GM21526 (cell line): ENCODE data around the gene STARD5.
A peak's percentile ranks its signal among the peaks of the same experiment; 100 is the strongest.
"Not testable (repeated sequence)": the region's sequence is repeated elsewhere in the genome, so short reads cannot be mapped to it uniquely, and the experiment has no call there.

Experiments used
- ATAC-seq: cut with Tn5 transposase; IDR thresholded peaks from one replicate; pipeline ENCODE4 v1.9.1; 2021; ENCODE audit warnings: moderate library complexity; ENCODE audit not compliant: unreplicated experiment, low FRiP score

STARD5 gene, protein sequence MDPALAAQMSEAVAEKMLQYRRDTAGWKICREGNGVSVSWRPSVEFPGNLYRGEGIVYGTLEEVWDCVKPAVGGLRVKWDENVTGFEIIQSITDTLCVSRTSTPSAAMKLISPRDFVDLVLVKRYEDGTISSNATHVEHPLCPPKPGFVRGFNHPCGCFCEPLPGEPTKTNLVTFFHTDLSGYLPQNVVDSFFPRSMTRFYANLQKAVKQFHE

DNA sequence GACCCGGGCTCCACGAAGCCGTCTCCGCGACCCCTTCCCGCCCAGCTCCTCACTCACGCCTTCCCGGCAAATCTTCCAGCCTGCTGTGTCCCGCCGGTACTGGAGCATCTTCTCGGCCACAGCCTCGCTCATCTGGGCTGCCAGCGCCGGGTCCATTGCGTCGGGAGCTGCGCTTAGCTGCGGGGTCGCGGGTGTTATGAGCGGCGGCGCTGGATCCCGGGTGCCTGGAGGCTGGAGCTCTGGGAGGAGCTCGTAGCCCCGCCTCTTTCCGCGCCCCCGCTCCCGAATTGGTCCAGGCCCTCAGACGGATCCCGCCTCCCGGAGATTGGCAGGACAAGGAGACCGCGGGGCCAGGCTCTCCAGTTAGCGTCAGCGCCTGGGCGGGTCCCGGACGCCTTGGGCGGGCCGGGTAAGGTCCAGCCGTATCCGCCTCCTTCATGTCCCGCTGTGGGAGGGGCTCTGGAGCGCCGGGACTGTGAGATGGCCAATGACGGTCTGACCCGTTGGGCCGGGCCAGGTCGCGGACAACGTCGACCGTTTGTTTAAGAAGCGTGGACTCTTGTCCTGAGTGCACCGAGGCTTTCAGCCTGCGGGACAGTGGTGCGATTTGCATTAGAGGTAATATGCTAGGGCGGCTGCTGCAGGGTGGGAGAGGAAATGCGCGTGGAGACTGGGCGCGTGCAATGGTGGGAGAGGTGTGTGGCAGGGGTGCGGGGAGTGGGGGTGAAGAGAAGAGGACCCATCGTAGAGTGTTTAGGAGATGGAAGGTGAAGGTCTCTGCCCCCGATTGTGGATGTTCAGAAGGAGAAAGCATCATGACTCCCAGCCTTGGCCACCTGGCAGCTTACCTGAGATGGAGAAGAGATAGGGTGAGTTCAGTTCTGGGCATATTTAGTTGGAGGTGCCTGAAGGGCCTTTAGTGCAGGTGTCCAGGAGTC lies at the start of gene STARD5:
TSS of gene STARD5 (minus strand) at position 198 of the 938 bp plus-strand sequence. CDS start at position 156, 42 bp downstream.
- ATAC-seq, result peak; percentile 99

DNA sequence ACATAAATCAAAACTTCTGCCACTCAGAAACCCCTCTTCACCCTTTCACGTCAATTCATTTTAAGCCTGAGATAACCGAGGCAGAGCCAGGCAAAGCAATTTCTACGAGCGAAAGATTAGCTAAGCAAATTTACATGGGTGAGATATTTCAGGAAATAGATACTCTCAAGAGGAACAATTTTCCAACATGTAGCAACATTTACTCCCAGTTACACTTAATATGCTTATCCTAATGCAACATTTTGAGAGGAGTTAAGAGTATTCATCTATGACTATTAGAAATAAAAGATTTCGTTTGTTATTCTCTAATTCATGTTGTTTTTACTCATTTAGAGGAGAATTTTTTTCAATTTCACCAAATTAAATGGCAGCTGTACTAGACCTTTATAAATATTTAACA lies 49.2 kb upstream of the STARD5 start:
- ATAC-seq, result no peak

DNA sequence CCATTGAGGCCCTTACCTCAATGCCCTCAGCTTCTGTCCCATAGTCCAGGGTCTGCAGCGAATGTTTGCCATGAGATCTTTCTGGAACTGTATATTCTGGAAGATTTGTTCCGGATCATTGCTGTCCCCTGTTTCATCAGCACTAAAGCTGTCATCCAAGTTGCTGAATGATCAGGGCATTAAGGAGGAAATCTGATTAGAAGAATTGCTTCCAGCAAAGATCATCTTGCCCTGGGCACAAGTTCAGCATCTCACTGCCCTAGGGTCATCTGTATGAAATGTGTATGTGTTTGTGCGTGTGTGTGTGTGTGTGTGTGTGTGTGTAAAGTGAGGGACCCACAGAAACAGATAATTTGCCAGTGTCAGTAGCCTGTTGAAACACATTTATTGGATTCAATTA lies 48.6 kb upstream of the STARD5 start:
- no peak for ATAC-seq

DNA sequence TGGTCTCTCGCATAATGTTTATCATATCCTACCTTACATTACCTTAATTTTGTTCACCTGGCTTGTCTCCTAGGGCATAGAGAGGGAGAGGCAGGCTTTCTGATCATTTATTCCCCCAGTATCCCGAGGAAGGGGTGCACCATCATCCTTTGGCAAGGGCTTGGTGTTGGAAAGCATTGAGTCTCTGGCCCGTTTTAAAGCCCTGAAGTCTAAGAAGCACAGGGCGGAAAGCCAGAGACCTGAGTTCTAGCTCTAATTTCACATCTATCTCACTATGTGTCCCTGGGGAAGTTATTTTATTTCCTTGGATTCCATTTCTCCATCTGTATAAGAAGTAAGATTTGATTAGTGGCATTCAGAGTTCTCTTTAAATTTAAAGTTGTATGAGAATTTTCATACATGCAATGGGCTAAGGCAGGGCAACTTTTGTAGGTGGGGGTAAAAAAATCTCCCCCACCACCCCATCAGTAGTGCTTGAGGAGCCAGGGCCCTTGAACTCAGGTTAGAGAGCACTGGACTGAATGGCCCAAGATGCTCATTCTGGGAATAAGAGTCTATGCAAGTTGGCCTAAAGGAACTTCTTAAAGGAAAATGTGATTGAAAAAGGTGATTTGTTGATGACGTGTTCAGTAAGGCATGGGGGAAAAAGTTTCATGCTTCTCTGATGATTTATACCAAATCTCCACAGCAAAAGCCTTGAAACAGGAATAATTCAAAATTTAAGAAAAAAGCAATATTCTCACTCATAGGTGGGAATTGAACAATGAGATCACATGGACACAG lies 40.0 kb upstream of the STARD5 start:
- ATAC-seq, result no peak

DNA sequence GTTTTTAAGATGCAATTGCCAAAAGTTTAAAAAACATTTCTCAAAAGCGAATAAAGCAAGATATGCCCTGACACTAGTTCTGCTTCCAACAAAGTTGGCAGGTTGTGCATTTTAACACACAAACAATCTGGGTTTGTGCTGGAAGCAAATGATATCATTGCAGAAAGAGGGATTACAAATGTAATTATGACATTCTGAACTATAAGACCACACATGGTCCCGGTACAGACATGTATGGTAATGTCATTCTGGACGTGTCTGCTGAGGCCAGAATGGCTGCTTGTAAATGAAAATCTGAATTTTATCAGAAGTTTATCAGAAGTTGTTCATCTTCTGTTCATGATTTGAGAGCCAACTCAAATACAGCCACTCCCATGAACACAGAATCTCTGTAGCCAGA lies 39.3 kb upstream of the STARD5 start:
- no peak for ATAC-seq

DNA sequence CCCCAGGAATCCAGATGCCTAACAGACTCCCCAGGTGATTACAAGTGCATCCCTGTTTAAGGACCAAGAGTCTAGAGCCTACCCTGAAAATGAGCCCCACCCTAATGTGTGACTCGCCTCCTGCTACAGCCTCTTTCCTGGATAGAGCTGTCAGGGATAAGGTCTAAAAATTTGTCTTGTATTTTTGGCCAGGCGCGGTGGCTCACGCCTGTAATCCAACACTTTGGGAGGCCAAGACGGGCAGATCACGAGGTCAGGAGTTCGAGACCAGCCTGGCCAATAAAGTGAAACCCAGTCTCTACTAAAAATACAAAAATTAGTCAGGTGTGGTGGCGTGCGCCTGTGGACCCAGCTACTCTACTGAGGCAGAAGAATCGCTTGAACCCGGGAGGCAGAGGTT lies 38.8 kb upstream of the STARD5 start:
- ATAC-seq, result no peak

DNA sequence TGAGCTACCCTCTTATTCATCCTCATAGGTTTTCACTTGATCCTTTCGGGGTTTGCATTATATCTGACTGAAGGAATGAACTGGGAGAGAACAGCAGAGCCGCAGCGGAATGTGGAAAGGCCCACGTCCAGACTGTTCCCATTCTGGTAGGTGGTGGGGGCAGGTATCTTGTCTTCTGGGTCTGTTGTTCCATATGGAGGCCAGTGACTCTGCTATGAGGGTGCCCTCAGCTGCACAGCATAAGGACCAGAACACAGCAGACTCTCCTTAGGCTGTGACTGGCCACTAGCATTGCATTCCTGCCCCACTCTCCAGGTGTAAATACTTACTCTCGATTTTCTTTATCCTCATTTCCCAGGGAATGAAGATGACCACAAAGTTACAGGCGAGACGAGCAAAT lies 38.0 kb upstream of the STARD5 start:
- ATAC-seq, result no peak

DNA sequence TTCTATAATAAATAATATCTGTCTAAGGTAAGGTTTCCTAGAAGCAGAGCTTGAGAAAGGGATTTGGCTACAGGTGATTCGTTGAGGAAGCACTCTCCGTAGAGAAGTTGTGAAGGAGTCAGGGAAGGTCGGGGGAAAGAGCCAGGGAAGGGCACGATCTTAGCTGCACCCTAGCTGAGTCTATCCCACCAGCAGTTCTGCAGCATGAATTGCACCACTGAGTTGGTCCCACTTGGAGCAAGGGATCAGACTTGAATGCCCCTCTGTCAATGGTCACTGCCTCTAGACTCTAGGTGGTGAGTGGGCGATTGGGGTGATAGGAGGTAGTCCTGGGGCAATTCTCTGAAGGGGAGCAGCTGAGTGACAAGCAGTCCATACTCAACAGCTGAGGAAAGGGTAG lies 36.5 kb upstream of the STARD5 start:
- ATAC-seq, result no peak

DNA sequence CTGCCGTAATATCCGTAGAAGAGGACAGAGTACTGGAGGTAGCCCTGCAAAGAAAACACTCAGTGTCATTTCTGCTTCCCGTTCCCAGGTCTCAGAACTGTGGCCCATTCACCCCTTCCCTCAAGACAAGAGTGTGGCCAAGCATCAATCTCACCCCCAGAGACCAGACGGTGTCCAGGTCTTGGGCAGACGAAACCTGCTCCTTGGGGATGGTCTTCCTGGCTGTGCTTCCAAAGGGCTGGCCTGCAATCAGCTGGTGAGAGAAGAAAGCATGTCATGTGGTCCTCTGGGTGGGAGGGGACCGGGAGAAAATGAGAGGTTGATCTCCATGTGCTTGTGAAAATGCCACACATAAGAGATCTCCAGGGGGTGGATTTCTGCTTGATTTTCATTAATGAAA lies 34.3 kb upstream of the STARD5 start:
- no peak for ATAC-seq

DNA sequence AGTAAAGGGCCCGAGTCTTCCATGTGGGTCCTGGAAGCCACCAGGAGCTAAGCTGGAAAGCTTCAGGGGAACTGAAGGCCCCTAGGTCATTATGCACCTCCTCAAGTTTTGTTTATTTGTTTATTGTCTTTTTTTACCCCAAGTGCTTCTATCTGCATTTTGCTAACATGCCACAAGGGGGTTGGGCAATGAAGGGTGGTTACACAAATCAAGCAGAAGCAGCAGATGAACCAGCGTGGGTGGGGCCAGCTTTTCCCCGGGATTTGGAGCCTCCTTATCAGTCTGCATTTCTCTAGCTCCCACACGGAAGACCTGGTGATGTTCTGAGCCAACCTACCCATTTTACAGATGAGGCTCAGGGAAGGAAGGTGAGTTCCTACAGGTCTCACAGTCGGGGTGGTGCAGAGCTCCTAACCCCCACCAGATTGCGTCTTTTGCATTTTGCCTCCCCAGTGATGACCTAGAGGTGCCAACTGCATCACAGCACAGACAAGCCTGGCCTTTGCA lies 33.3 kb upstream of the STARD5 start:
- no peak for ATAC-seq

DNA sequence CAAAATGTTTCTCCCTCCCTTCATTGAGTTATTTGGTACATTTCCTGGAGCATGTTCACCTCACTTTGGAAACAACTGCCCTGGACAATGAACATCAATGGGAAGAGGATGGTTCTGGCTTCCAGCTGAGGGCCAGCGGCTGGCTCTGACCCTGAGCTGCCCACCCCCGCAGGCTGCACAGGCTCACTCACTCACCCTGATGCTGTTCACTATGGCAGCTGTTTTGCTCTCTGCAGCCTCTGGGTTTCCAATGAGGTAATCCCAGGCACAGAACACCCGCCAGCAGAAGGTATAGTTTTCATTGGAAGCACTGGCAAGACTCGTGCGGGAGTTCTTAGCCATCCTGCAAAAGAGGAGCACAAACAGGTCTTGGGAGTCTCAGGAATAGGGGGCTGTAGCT lies 32.3 kb upstream of the STARD5 start:
- no peak for ATAC-seq

DNA sequence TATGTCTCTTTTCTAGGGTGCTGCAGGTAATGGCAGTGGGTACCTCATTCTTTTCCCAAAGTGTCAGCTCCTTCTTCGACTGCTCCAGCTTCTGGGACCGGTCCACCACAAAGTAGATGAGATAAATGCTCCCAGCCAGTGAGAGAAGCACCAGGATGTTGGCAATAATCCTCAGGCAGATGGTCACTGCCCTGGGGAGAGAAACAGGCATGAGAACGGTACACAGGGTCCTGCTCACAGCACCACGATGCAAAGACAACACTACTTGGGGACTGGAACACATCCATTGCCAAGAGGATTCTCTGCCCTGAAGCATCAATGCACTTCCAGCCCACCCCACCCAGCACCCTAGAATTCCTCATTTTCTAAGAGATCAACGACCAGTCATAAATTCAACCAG lies 27.7 kb upstream of the STARD5 start:
- ATAC-seq, result no peak

DNA sequence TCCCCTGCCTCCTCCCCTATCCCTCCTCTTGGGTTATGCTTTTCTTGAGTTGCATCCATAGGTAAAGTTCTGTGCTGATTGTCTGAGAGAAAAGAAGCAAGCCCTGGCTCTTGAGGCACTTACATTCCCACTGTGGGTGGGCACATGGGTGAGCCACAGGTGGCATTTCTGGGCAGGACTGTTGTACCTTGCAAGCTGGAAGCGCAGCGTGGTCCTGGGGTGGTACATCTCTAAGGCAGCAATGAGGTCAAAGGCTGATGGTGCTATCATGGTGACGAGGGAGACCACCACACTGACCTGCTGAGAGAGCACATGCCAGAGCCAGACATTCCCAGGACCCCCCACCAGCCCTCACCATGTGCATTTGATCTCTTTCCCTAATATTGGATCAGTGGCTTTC lies 25.3 kb upstream of the STARD5 start:
- no peak for ATAC-seq

DNA sequence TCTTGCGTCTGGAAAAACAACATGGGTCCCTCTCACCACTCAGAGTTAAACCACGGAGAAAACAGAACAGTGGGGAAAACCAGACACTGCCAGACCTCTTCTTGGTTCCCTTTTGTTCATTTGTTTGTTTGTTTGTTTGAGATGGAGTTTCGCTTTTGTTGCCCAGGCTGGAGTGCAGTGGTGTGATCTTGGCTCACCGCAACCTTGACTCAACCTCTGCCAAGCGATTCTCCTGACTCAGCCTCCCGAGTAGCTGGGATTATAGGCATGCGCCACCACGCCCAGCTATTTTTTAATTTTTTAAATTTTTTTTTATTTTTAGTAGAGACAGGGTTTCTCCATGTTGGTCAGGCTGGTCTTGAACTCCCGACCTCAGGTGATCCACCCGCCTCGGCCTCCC lies 24.8 kb upstream of the STARD5 start:
- not testable (repeated sequence) for ATAC-seq

DNA sequence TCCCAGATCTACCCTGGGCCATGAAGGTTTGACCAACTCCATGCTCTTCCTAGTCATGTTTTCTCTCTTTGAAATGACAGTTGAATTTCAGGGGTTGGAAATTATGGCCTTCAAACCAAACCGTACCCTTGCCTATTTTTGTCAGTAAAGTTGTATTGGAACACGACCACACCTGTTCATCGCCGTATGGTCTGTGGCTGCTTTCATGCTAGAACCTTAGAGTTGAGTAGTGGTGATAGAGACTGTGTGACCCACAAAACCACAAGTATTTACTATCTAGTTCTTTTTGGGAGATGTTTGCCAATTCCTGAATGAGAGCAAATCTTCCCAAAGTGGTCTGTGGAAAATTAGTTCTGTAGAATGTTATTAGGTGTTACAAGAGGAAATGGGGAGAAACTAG lies 24.0 kb upstream of the STARD5 start:
- no peak for ATAC-seq

DNA sequence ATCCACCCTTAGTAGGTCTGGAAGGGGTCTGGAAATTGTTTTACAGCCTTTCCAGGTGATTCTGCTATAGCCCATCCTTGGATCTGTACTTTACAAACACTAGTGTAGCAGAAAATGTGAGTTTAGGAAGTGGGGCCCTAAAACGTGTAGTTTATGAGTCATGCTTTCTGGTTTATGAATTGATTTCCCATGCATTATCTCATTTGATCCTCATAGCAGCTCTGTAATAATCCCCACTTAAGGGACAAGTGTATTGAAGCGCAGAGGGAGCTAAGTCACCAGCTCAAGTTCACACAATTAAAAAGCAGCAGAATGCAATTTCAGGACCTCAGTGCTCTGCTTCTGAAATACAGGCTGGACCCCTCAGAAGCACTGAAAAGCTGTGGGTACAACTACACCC lies 22.7 kb upstream of the STARD5 start:
- ATAC-seq, result no peak

DNA sequence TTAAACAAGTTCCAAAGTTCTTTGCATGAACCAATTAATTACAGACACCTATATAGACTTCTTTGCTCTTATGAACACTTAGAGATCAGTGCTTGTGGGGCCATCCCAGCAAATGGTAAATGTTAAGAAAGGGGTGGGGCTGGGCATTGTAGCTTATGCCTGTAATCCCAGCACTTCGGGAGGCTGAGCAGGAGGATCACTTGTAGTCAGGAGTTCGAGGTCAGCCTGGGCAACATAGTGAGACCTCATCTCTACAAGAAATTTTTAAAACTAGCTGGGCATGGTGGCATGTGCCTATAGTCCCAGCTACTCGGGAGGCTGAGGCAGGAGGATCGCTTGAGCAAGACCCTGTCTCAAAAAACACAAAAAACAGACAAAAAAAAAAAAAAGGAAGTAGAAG lies 19.4 kb upstream of the STARD5 start:
- ATAC-seq, result no peak

DNA sequence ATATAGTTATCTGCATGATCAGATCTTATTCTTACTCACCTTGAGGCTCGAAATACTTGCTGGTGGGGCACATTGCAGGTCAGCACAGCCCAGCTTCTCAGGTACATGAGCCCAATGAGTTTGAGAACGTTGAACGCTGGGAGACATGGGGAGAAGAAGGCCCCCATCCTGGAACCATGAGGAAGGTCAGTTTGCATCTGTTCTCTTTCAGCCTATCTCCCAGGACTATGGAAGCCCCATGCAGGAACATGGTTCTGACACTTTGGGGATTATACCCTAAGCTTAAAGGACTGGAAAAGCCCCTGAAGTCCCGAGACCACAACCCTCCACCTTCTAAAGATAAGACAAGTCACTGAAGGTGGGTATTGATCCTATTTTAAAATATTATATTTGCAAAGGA lies 17.4 kb upstream of the STARD5 start:
- no peak for ATAC-seq

DNA sequence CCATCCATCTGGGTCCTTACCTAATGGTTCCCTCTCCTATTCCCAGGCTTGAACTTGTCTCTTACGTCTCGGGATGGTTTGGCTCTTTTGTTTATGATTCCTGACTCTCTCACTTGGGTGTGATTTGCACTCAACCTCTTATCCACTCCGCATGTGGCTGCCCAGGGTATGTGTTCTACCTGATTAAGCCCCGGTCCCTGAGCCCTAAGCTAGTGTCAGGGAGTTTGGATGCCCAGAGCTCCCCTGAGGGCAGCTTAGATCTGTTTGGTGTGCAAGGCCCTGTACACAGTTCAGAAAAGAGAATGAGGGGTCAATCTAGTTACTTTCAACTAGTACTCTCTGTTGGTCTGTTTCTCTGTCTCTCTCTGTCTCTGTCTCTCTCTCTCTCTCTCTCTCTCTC lies 15.9 kb upstream of the STARD5 start:
- ATAC-seq, result no peak

DNA sequence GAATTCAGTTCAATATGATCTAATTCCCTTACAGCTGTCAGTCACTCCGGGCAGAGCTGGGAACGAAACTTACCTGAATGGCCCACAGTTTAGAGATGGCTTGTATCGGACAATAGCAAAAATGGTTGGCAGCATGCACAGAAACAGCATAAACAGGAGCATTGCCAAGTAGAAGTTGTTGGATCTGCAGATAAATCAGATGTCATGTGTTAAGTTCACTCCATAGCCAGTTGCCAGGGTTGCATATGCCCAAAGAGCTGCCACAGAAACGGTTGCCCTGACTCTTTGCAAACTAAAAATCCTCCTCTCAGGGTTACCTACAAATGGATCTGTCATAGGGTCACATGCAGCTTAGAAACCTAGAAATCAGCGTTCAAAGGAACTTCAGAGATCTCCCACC lies 15.4 kb upstream of the STARD5 start:
- no peak for ATAC-seq
